Limb (tissue), 2 donors: ENCODE measurements around the gene PTPRD.
"Not testable (repeated sequence)": the region's sequence is repeated elsewhere in the genome, so short reads cannot be mapped to it uniquely, and the experiment has no call there.

Experiments used
- DNase-seq, 2 donors: peaks; one replicate each; pipeline ENCODE4 v3.0.0-alpha.2; 2016; ENCODE audit errors: extremely low spot score in 2 of 2

PTPRD gene

GRCh38 chr9:9521033-9521779 is 1091.6 kb downstream of the PTPRD start:
- DNase-seq = no peak

GRCh38 chr9:9504869-9505268 is 1107.9 kb downstream of the PTPRD start:
- no peak for DNase-seq

GRCh38 chr9:9499546-9499945 is 1113.3 kb downstream of the PTPRD start:
- DNase-seq = no peak

- no peak for DNase-seq
Observed at GRCh38 chr9:9498846-9499245, 1114.0 kb downstream of the PTPRD start.

- no peak for DNase-seq
Observed at GRCh38 chr9:9498128-9498527, 1114.7 kb downstream of the PTPRD start.

- DNase-seq = no peak
Observed at GRCh38 chr9:9494336-9494735, 1118.5 kb downstream of the PTPRD start.

GRCh38 chr9:9492506-9492905 is 1120.3 kb downstream of the PTPRD start:
- no peak for DNase-seq

- no peak for DNase-seq
Observed at GRCh38 chr9:9489183-9489582, 1123.6 kb downstream of the PTPRD start.

GRCh38 chr9:9483175-9483574 is 1129.6 kb downstream of the PTPRD start:
- no peak for DNase-seq

GRCh38 chr9:9478741-9479140 is 1134.1 kb downstream of the PTPRD start:
- no peak for DNase-seq

- DNase-seq = no peak
Observed at GRCh38 chr9:9469271-9469670, 1143.5 kb downstream of the PTPRD start.

- DNase-seq = not testable (repeated sequence)
Observed at GRCh38 chr9:9441874-9442273, 1170.9 kb downstream of the PTPRD start.

GRCh38 chr9:9437641-9438040 is 1175.2 kb downstream of the PTPRD start:
- no peak for DNase-seq

GRCh38 chr9:9426454-9426853 is 1186.3 kb downstream of the PTPRD start:
- not testable (repeated sequence) for DNase-seq

GRCh38 chr9:9412241-9412640 is 1200.6 kb downstream of the PTPRD start:
- no peak for DNase-seq

- DNase-seq = no peak
Observed at GRCh38 chr9:9410736-9411135, 1202.1 kb downstream of the PTPRD start.

GRCh38 chr9:9399982-9400381 is 1212.8 kb downstream of the PTPRD start:
- no peak for DNase-seq

GRCh38 chr9:9396518-9396917 is 1216.3 kb downstream of the PTPRD start:
- DNase-seq = no peak

GRCh38 chr9:9395539-9395938 is 1217.3 kb downstream of the PTPRD start:
- no peak for DNase-seq

GRCh38 chr9:9392755-9393154 is 1220.0 kb downstream of the PTPRD start:
- DNase-seq = no peak

GRCh38 chr9:9389904-9390303 is 1222.9 kb downstream of the PTPRD start:
- DNase-seq = no peak

- no peak for DNase-seq
Observed at GRCh38 chr9:9387511-9388115, 1225.2 kb downstream of the PTPRD start.

- DNase-seq = no peak
Observed at GRCh38 chr9:9362332-9362731, 1250.5 kb downstream of the PTPRD start.
